GM12874 (cell line): ENCODE measurements around the gene ST7.

Experiments
- TF ChIP-seq, protein P1 (sequence below): IDR thresholded peaks from 2 replicates; pipeline ENCODE4 v1.5.1; 2011; ENCODE audit warnings: low read depth, mild to moderate bottlenecking, control low read depth, low read length, moderate library complexity; ENCODE audit not compliant: insufficient read depth

ST7 gene

GRCh38 chr7:117271566-117271965, 318.3 kb downstream of the ST7 start:
- TF ChIP-seq, protein P1, sequence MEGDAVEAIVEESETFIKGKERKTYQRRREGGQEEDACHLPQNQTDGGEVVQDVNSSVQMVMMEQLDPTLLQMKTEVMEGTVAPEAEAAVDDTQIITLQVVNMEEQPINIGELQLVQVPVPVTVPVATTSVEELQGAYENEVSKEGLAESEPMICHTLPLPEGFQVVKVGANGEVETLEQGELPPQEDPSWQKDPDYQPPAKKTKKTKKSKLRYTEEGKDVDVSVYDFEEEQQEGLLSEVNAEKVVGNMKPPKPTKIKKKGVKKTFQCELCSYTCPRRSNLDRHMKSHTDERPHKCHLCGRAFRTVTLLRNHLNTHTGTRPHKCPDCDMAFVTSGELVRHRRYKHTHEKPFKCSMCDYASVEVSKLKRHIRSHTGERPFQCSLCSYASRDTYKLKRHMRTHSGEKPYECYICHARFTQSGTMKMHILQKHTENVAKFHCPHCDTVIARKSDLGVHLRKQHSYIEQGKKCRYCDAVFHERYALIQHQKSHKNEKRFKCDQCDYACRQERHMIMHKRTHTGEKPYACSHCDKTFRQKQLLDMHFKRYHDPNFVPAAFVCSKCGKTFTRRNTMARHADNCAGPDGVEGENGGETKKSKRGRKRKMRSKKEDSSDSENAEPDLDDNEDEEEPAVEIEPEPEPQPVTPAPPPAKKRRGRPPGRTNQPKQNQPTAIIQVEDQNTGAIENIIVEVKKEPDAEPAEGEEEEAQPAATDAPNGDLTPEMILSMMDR: no peak

GRCh38 chr7:117272017-117272759, 318.9 kb downstream of the ST7 start:
- TF ChIP-seq, protein P1: no peak

DNA sequence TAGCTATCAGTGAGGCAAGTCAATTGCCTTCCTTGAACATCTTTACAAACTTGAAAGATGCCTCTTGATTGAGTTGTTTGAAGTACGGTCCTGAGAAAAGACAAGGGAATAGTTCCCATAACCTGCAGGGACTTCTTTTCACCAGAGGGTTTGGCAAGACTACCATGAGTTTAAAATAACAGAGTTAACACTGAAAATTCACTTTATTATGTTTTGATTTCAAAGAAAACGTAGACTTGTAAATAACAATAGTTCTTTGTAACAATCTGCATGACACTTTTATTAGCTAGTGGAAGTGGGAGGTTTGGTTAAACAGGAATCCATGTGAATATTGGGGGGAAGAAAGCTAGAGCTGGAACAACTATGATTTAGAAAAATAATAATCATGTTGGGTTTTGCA, 320.0 kb downstream of the ST7 start:
- TF ChIP-seq, protein P1: no peak

- TF ChIP-seq, protein P1: no peak
These were observed 320.5 kb downstream of the ST7 start for GRCh38 chr7:117273814-117274225.

GRCh38 chr7:117274951-117275350, 321.6 kb downstream of the ST7 start:
- TF ChIP-seq, protein P1: no peak

DNA sequence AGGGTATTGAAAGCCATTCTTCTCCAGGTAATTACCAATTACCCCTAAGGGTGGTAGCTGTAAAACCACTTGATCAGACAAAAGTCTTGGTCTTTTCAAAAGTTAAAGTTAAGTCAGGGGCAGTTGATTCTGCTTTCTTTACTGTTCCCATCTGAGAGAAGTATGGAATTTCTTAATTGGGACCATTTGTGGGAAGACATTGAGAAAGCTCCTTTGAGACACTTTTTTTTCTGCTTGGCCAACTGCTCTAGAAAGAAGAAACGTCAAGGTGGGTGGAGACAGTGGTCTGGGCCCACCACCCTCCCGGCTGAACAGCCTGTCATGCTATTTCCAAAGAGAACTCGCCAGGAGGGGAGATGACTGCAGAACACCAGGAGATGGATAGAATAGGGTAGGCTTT, 324.3 kb downstream of the ST7 start:
- TF ChIP-seq, protein P1: no peak

GRCh38 chr7:117278040-117278439, 324.7 kb downstream of the ST7 start:
- TF ChIP-seq, protein P1: no peak
